Epithelial cell of proximal tubule (primary cell): ENCODE data around the gene CLPSL1. TPM values are rescaled to one million over a fixed set of nuclear protein-coding genes. Genes with fewer than 3 reads are reported as not detected.

Experiments
- DNase-seq: peaks from one replicate; pipeline ENCODE4 v3.0.0-alpha.2; 2011; ENCODE audit warnings: low read depth
- H3K4me3 ChIP-seq: 2 replicates; pipeline ENCODE4 v1.5.1; 2011; ENCODE audit warnings: low read depth, mild to moderate bottlenecking, low read length
- CTCF ChIP-seq: conservative IDR thresholded peaks from 2 replicates; pipeline ENCODE4 v1.5.1; 2012; ENCODE audit warnings: low read depth, mild to moderate bottlenecking, low read length
- total RNA-seq: library from RNA; depleted of rRNA; stranded (reverse); fragments of >200 nt; gene quantifications from 2 replicates; pipeline ENCODE4 v1.2.3, GENCODE V29; 2015

Gene CLPSL1
- total RNA-seq, 1 donor from 2014 or later, result not detected

GRCh38 chr6:35747877-35748276 is 32.9 kb upstream of the CLPSL1 start:
- no peak overlapping the region for H3K4me3 ChIP-seq
- TF ChIP-seq CTCF, result no peak
- no peak for DNase-seq

GRCh38 chr6:35750557-35750956 is 30.3 kb upstream of the CLPSL1 start:
- DNase-seq, result no peak
- H3K4me3 ChIP-seq, result no peak overlapping the region
- no peak for TF ChIP-seq CTCF

- DNase-seq, result no peak
- H3K4me3 ChIP-seq, result no peak overlapping the region
- no peak for TF ChIP-seq CTCF
These were observed 29.2 kb upstream of the CLPSL1 start for GRCh38 chr6:35751594-35751993.

- no peak for DNase-seq
- no peak overlapping the region for H3K4me3 ChIP-seq
- no peak for TF ChIP-seq CTCF
These were observed 28.5 kb upstream of the CLPSL1 start for GRCh38 chr6:35752330-35752729.

GRCh38 chr6:35754452-35755277 is 26.2 kb upstream of the CLPSL1 start:
- peak; percentile 35 for TF ChIP-seq CTCF
- DNase-seq, result no peak
- no peak overlapping the region for H3K4me3 ChIP-seq

GRCh38 chr6:35755278-35755924 is 25.4 kb upstream of the CLPSL1 start:
- DNase-seq, result no peak
- no peak overlapping the region for H3K4me3 ChIP-seq
- TF ChIP-seq CTCF, result no peak
